GM12872 (cell line): ENCODE measurements around the gene AHCYL1.

Source experiments
- CTCF ChIP-seq: IDR thresholded peaks from 3 replicates; pipeline ENCODE4 v1.5.1; 2011; ENCODE audit warnings: low read depth, mild to moderate bottlenecking, low read length, moderate library complexity; ENCODE audit not compliant: insufficient read depth

AHCYL1 gene

GRCh38 chr1:109960745-109961094, 23.8 kb upstream of the AHCYL1 start:
- TF ChIP-seq CTCF: no peak

- TF ChIP-seq CTCF: no peak
Observed at GRCh38 chr1:109963864-109964263, 20.7 kb upstream of the AHCYL1 start.

- no peak for TF ChIP-seq CTCF
Observed at GRCh38 chr1:109969146-109969829, 15.3 kb upstream of the AHCYL1 start.

GRCh38 chr1:109969907-109970306, 14.7 kb upstream of the AHCYL1 start:
- no peak for TF ChIP-seq CTCF

GRCh38 chr1:109971559-109971958, 13.0 kb upstream of the AHCYL1 start:
- TF ChIP-seq CTCF: no peak

GRCh38 chr1:109974191-109974590, 10.4 kb upstream of the AHCYL1 start:
- TF ChIP-seq CTCF: no peak

GRCh38 chr1:109975718-109976117, 8.8 kb upstream of the AHCYL1 start:
- TF ChIP-seq CTCF: no peak
